ENCODE data around the gene PIK3R1. TPM values are rescaled to one million over a fixed set of nuclear protein-coding genes. Genes with fewer than 3 reads are reported as not detected.

The PIK3R1 gene
- total and polyA plus RNA-seq, 8 donors, result 9.2 to 280 (median 52.3) TPM

- H3K4me1 ChIP-seq, result peaks cover 15 to 89% (median 61%) of the 10 kb centered on the region in 4 donors
- no peak overlapping the region for H3K4me3 ChIP-seq
- no peak for TF ChIP-seq POLR2A (IDR thresholded peaks at IDR 0.05)
- TF ChIP-seq POLR2AphosphoS5 (IDR thresholded peaks at IDR 0.05), result no peak
- TF ChIP-seq EP300 (IDR thresholded peaks at IDR 0.05), result no peak
- no peak for TF ChIP-seq CTCF (IDR thresholded peaks at IDR 0.05)
- no peak for DNase-seq
- no peak overlapping the region for H3K27ac ChIP-seq
- no peaks in the 10 kb centered on the region for H3K36me3 ChIP-seq
- 35 to 48% (median 45%) methylated on average over 3 of the region's 3 CpGs for WGBS, 5 donors
- H3K9me3 ChIP-seq, result no peaks in the 10 kb centered on the region
- no peaks in the 10 kb centered on the region for H3K27me3 ChIP-seq
- intact Hi-C loops (cut with DNase I; ENCODE audit: low total_unique reads), result no loop called here
Observed at GRCh38 chr5:68245319-68245718, 29.8 kb downstream of the PIK3R1 start.

DNA sequence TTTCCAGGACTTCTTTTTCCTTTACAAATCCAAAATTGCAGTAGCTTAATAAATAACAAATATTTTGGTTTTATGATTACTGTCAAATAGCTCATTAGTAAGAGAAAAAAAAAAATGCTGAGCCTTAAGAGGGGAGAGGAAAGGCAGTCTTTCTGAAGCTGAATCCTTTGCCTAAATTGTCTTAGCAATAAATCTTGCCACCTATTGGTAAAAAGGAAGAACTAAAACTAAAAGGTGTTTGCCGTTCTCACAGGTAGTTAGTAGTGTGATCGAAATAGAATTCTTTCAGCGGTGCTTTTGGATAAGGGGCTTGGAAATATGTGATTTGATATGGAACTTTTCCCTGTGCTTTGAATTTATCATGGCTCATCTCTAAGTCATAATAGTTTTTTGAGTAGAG is 31.2 kb downstream of the PIK3R1 start:
- H3K4me3 ChIP-seq, result no peak overlapping the region
- no peak for TF ChIP-seq POLR2AphosphoS5 (IDR thresholded peaks at IDR 0.05)
- H3K27me3 ChIP-seq, result no peaks in the 10 kb centered on the region
- H3K9me3 ChIP-seq, result no peaks in the 10 kb centered on the region
- intact Hi-C loops (cut with DNase I; ENCODE audit: low total_unique reads), result no loop called here
- no peaks in the 10 kb centered on the region for H3K36me3 ChIP-seq
- H3K27ac ChIP-seq, result no peak overlapping the region
- H3K4me1 ChIP-seq, result peaks cover 27 to 89% (median 67%) of the 10 kb centered on the region in 4 donors
- no peak for DNase-seq
- 40 to 70% (median 53%) methylated on average over 3 of the region's 3 CpGs for WGBS, 5 donors

- WGBS, 5 donors, result 64 to 87% (median 74%) methylated on average over 3 of the region's 3 CpGs
- DNase-seq, result no peak
- H3K36me3 ChIP-seq, result no peaks in the 10 kb centered on the region
- no peaks in the 10 kb centered on the region for H3K27me3 ChIP-seq
- H3K27ac ChIP-seq, result no peak overlapping the region
- H3K4me3 ChIP-seq, result no peak overlapping the region
- no peak for TF ChIP-seq EP300 (IDR thresholded peaks at IDR 0.05)
- TF ChIP-seq CTCF (IDR thresholded peaks at IDR 0.05), result no peak
- TF ChIP-seq POLR2A (IDR thresholded peaks at IDR 0.05), result no peak
- no peak for TF ChIP-seq POLR2AphosphoS5 (IDR thresholded peaks at IDR 0.05)
- H3K4me1 ChIP-seq, result peaks cover 33 to 89% (median 67%) of the 10 kb centered on the region in 4 donors
- H3K9me3 ChIP-seq, result no peaks in the 10 kb centered on the region
- intact Hi-C loops (cut with DNase I; ENCODE audit: low total_unique reads), result no loop called here
Observed at GRCh38 chr5:68247627-68248026, 32.1 kb downstream of the PIK3R1 start.

- Histone ChIP-seq H3K27ac (no peak overlapping the region), H3K4me3 (no peak overlapping the region), H3K4me1 (peaks cover 36 to 90% (median 64%) of the 10 kb centered on the region in 4 donors), H3K9me3 (no peaks in the 10 kb centered on the region), H3K27me3 (no peaks in the 10 kb centered on the region), H3K36me3 (no peaks in the 10 kb centered on the region)
- no peak for TF ChIP-seq CTCF (IDR thresholded peaks at IDR 0.05)
- no peak for TF ChIP-seq POLR2AphosphoS5 (IDR thresholded peaks at IDR 0.05)
- no peak for TF ChIP-seq EP300 (IDR thresholded peaks at IDR 0.05)
- no peak for TF ChIP-seq POLR2A (IDR thresholded peaks at IDR 0.05)
- 21 to 60% (median 49%) methylated on average over 2 of the region's 2 CpGs for WGBS, 5 donors
- DNase-seq, result no peak
- intact Hi-C loops (cut with DNase I; ENCODE audit: low total_unique reads), result no loop called here
Observed at GRCh38 chr5:68248896-68249295, 33.3 kb downstream of the PIK3R1 start.

- no peak for DNase-seq
- Histone ChIP-seq H3K4me3 (no peak overlapping the region), H3K27ac (peak overlapping the region in 4 of 5 donors; percentile 35 to 75 (median 65)), H3K36me3 (no peaks in the 10 kb centered on the region), H3K27me3 (no peaks in the 10 kb centered on the region), H3K9me3 (no peaks in the 10 kb centered on the region), H3K4me1 (peaks cover 36 to 91% (median 63%) of the 10 kb centered on the region in 4 donors)
- intact Hi-C loops (cut with DNase I; ENCODE audit: low total_unique reads), result no loop called here
- TF ChIP-seq POLR2A (IDR thresholded peaks at IDR 0.05) (no peak), POLR2AphosphoS5 (IDR thresholded peaks at IDR 0.05) (no peak), CTCF (IDR thresholded peaks at IDR 0.05) (no peak), EP300 (IDR thresholded peaks at IDR 0.05) (no peak)
- 81 to 98% (median 89%) methylated on average over 2 of the region's 2 CpGs for WGBS, 5 donors
Observed at GRCh38 chr5:68249520-68249919, 34.0 kb downstream of the PIK3R1 start.

Measured in stomach (tissue), 9 donors.